Ascending aorta (tissue), 2 donors: ENCODE data around the gene RCAN2. TPM values are rescaled to one million over a fixed set of nuclear protein-coding genes. Genes with fewer than 3 reads are reported as not detected.

ENCODE experiments used
- DNase-seq, 2 donors: peaks; one replicate each; pipeline ENCODE4 v3.0.0-alpha.2; 2019; ENCODE audit warnings: low spot score in 2 of 2
- H3K27ac ChIP-seq, 2 donors: fragments of 200-600 bp; sonication (generic); one replicate each; pipeline ENCODE4 v1.5.1; 2016 to 2017; ENCODE audit warnings: mild to moderate bottlenecking in 1 of 2
- H3K27me3 ChIP-seq: fragments of 200-600 bp; sonication (generic); one replicate; pipeline ENCODE4 v1.5.1; 2017
- H3K36me3 ChIP-seq, 2 donors: fragments of 200-600 bp; sonication (generic); one replicate each; pipeline ENCODE4 v1.5.1; 2016
- H3K4me1 ChIP-seq, 2 donors: fragments of 200-600 bp; sonication (generic); one replicate each; pipeline ENCODE4 v1.5.1; 2016 to 2017; ENCODE audit warnings: mild to moderate bottlenecking in 1 of 2
- H3K4me3 ChIP-seq, 2 donors: fragments of 200-600 bp; sonication (generic); one replicate each; pipeline ENCODE4 v1.5.1; 2016 to 2017; ENCODE audit warnings: mild to moderate bottlenecking in 1 of 2
- H3K9me3 ChIP-seq, 2 donors: fragments of 200-600 bp; sonication (generic); one replicate each; pipeline ENCODE4 v1.5.1; 2016
- CTCF ChIP-seq, 3 experiments: fragments of 200-600 bp in 2 of 3; fragments of 450-650 bp in 1 of 3; sonication (generic) in 2 of 3; IDR thresholded peaks; one replicate each; pipeline ENCODE4 v1.5.1; 2016 to 2019; ENCODE audit warnings: antibody characterized with exemption in 3 of 3, mild to moderate bottlenecking in 1 of 3, moderate library complexity in 1 of 3
- intact Hi-C: fragments of 100-400 bp; cut with DNase I; formaldehyde crosslinking; loops from one replicate; pipeline ENCODE4 v1.15.1; 2023
- total RNA-seq: library from RNA; depleted of rRNA; stranded (reverse); fragments of >200 nt; gene quantifications from one replicate; pipeline ENCODE4 v1.1.0, GENCODE V29; 2016

RCAN2 gene
- total RNA-seq, 1 donor from 2014 or later, result 83.4 TPM

- TF ChIP-seq CTCF (IDR thresholded peaks at IDR 0.05), result no peak
- Histone ChIP-seq H3K9me3 (no peaks in the 10 kb centered on the region), H3K4me1 (peaks cover 5 to 36% of the 10 kb centered on the region in 2 donors), H3K36me3 (peaks cover 0 to 6% of the 10 kb centered on the region in 2 donors), H3K27me3 (no peaks in the 10 kb centered on the region), H3K4me3 (no peak overlapping the region), H3K27ac (no peak overlapping the region)
- DNase-seq, result no peak
- intact Hi-C loops, result no loop called here
Measured at GRCh38 chr6:46472243-46472642, 19.0 kb downstream of the RCAN2 start.

- peaks cover 0 to 6% of the 10 kb centered on the region in 2 donors for H3K36me3 ChIP-seq
- H3K27me3 ChIP-seq, result no peaks in the 10 kb centered on the region
- intact Hi-C loops, result no loop called here
- no peak for DNase-seq
- TF ChIP-seq CTCF (IDR thresholded peaks at IDR 0.05), result no peak
- H3K4me3 ChIP-seq, result no peak overlapping the region
- no peaks in the 10 kb centered on the region for H3K9me3 ChIP-seq
- peak overlapping the region; percentile 32 to 50 for H3K27ac ChIP-seq
- peaks cover 2 to 38% of the 10 kb centered on the region in 2 donors for H3K4me1 ChIP-seq
Measured at GRCh38 chr6:46469021-46469420, 22.2 kb downstream of the RCAN2 start.

GRCh38 chr6:46468403-46469010, 22.7 kb downstream of the RCAN2 start:
- H3K4me3 ChIP-seq, result no peak overlapping the region
- DNase-seq, result no peak
- H3K4me1 ChIP-seq, result peaks cover 2 to 37% of the 10 kb centered on the region in 2 donors
- TF ChIP-seq CTCF (IDR thresholded peaks at IDR 0.05), result no peak
- H3K9me3 ChIP-seq, result no peaks in the 10 kb centered on the region
- H3K27me3 ChIP-seq, result no peaks in the 10 kb centered on the region
- H3K36me3 ChIP-seq, result peaks cover 0 to 6% of the 10 kb centered on the region in 2 donors
- intact Hi-C loops, result no loop called here
- H3K27ac ChIP-seq, result peak overlapping the region; percentile 17 to 50

- no peak for DNase-seq
- H3K27me3 ChIP-seq, result no peaks in the 10 kb centered on the region
- H3K9me3 ChIP-seq, result no peaks in the 10 kb centered on the region
- H3K4me1 ChIP-seq, result peaks cover 2 to 28% of the 10 kb centered on the region in 2 donors
- no peak for TF ChIP-seq CTCF (IDR thresholded peaks at IDR 0.05)
- intact Hi-C loops, result no loop called here
- peak overlapping the region; percentile 37 to 45 for H3K27ac ChIP-seq
- no peak overlapping the region for H3K4me3 ChIP-seq
- peaks cover 0 to 10% of the 10 kb centered on the region in 2 donors for H3K36me3 ChIP-seq
Measured at GRCh38 chr6:46466570-46466969, 24.7 kb downstream of the RCAN2 start.

- Histone ChIP-seq H3K27me3 (no peaks in the 10 kb centered on the region), H3K4me3 (no peak overlapping the region), H3K36me3 (peaks cover 0 to 14% of the 10 kb centered on the region in 2 donors), H3K9me3 (no peaks in the 10 kb centered on the region), H3K4me1 (peaks cover 2 to 25% of the 10 kb centered on the region in 2 donors), H3K27ac (peak overlapping the region; percentile 22 to 37)
- intact Hi-C loops, result no loop called here
- no peak for TF ChIP-seq CTCF (IDR thresholded peaks at IDR 0.05)
- no peak for DNase-seq
Measured at GRCh38 chr6:46465294-46466165, 25.7 kb downstream of the RCAN2 start.
